ENCODE data around the gene ADCY5.

ADCY5 gene

GRCh38 chr3:123429362-123430125, 19.3 kb downstream of the ADCY5 start:
- DNase-seq (no peak), ATAC-seq (no peak)

GRCh38 chr3:123424999-123425712, 23.7 kb downstream of the ADCY5 start:
- DNase-seq (no peak), ATAC-seq (no peak)

GRCh38 chr3:123424321-123424998, 24.4 kb downstream of the ADCY5 start:
- no peak for ATAC-seq

GRCh38 chr3:123423806-123424205, 25.1 kb downstream of the ADCY5 start:
- ATAC-seq, result no peak
- DNase-seq, result no peak

More at GRCh38 chr3:123424321-123424998, 24.4 kb downstream of the ADCY5 start:
- DNase-seq, result no peak

GRCh38 chr3:123423031-123423430, 25.9 kb downstream of the ADCY5 start:
- ATAC-seq (no peak), DNase-seq (no peak)

GRCh38 chr3:123422457-123422856, 26.4 kb downstream of the ADCY5 start:
- DNase-seq (no peak), ATAC-seq (no peak)

- ATAC-seq, result no peak
These were observed 27.3 kb downstream of the ADCY5 start for GRCh38 chr3:123421353-123422174.

GRCh38 chr3:123420416-123420968, 28.4 kb downstream of the ADCY5 start:
- DNase-seq (no peak), ATAC-seq (no peak)

More at GRCh38 chr3:123421353-123422174, 27.3 kb downstream of the ADCY5 start:
- no peak for DNase-seq

GRCh38 chr3:123419850-123420297, 29.0 kb downstream of the ADCY5 start:
- ATAC-seq, result no peak
- DNase-seq, result no peak

GRCh38 chr3:123419181-123419849, 29.6 kb downstream of the ADCY5 start:
- ATAC-seq, result no peak

GRCh38 chr3:123416647-123417046, 32.2 kb downstream of the ADCY5 start:
- ATAC-seq, result no peak
- no peak for DNase-seq

More at GRCh38 chr3:123419181-123419849, 29.6 kb downstream of the ADCY5 start:
- DNase-seq, result no peak

- DNase-seq (no peak), ATAC-seq (no peak)
These were observed 32.7 kb downstream of the ADCY5 start for GRCh38 chr3:123416173-123416572.

GRCh38 chr3:123414973-123415775, 33.7 kb downstream of the ADCY5 start:
- ATAC-seq, result no peak
- no peak for DNase-seq

GRCh38 chr3:123412811-123413604, 35.9 kb downstream of the ADCY5 start:
- no peak for DNase-seq
- ATAC-seq, result no peak

- DNase-seq (no peak), ATAC-seq (no peak)
These were observed 36.8 kb downstream of the ADCY5 start for GRCh38 chr3:123412076-123412475.

GRCh38 chr3:123411340-123412040, 37.4 kb downstream of the ADCY5 start:
- ATAC-seq (peak; percentile 32), DNase-seq (no peak)

- ATAC-seq (no peak), DNase-seq (no peak)
These were observed 38.8 kb downstream of the ADCY5 start for GRCh38 chr3:123410149-123410515.

- no peak for DNase-seq
These were observed 39.3 kb downstream of the ADCY5 start for GRCh38 chr3:123409443-123410148.

More at GRCh38 chr3:123409443-123410148, 39.3 kb downstream of the ADCY5 start:
- no peak for ATAC-seq
